Gastroesophageal sphincter (tissue), 4 donors: ENCODE results near the gene OXGR1. TPM values are rescaled to one million over a fixed set of nuclear protein-coding genes. Genes with fewer than 3 reads are reported as not detected.
"Not testable (repeated sequence)": the region's sequence is repeated elsewhere in the genome, so short reads cannot be mapped to it uniquely, and the experiment has no call there.

Experiments used
- ATAC-seq: fragments of 150-250 bp; one replicate; pipeline ENCODE4 v1.9.1; 2016; ENCODE audit warnings: mild to moderate bottlenecking, moderate library complexity
- H3K27ac ChIP-seq, 4 donors: fragments of 200-600 bp; sonication (generic) in 3 of 4; 1 replicate in 3 of 4; 2 replicates in 1 of 4; pipeline ENCODE4 v1.5.1; 2016 to 2019
- H3K27me3 ChIP-seq: fragments of 200-600 bp; sonication (generic); one replicate; pipeline ENCODE4 v1.5.1; 2019
- H3K36me3 ChIP-seq, 2 donors: fragments of 200-600 bp; sonication (generic); one replicate each; pipeline ENCODE4 v1.5.1; 2019; ENCODE audit warnings: control low read depth in 1 of 2
- H3K4me1 ChIP-seq, 3 donors: fragments of 200-600 bp; sonication (generic); 1 replicate in 2 of 3; 2 replicates in 1 of 3; pipeline ENCODE4 v1.5.1; 2016 to 2019; ENCODE audit warnings: control low read depth in 2 of 3
- H3K4me3 ChIP-seq, 2 donors: fragments of 200-600 bp; sonication (generic); one replicate each; pipeline ENCODE4 v1.5.1; 2019; ENCODE audit warnings: mild to moderate bottlenecking in 1 of 2, moderate library complexity in 1 of 2
- H3K9me3 ChIP-seq, 3 donors: fragments of 200-600 bp; sonication (generic); one replicate each; pipeline ENCODE4 v1.5.1; 2017 to 2019; ENCODE audit warnings: control low read depth in 2 of 3
- EP300 ChIP-seq: sonication (generic); formaldehyde crosslinking; IDR thresholded peaks from one replicate; pipeline ENCODE4 v1.6.1; 2017; ENCODE audit warnings: antibody characterized with exemption, mild to moderate bottlenecking
- POLR2A ChIP-seq, 2 donors: fragments of 450-650 bp; IDR thresholded peaks; one replicate each; pipeline ENCODE4 v1.6.1; 2017; ENCODE audit warnings: antibody characterized with exemption in 2 of 2, mild to moderate bottlenecking in 2 of 2, moderate library complexity in 1 of 2
- POLR2AphosphoS5 ChIP-seq: sonication (generic); formaldehyde crosslinking; IDR thresholded peaks from one replicate; pipeline ENCODE4 v1.6.1; 2017; ENCODE audit warnings: antibody characterized with exemption
- WGBS, 2 donors: methylation state at CpG; one replicate each; pipeline ENCODE4 v1.1.5; 2018; ENCODE audit warnings: low coverage in 1 of 2; 5-methylcytosine and 5-hydroxymethylcytosine counted together
- total RNA-seq, 4 donors: library from RNA; depleted of rRNA; stranded (reverse); fragments of >200 nt; gene quantifications; one replicate each; pipeline ENCODE4 v1.1.0, GENCODE V29; 2016
- TF ChIP-seq, protein P1 (sequence below), 4 experiments: fragments of 200-600 bp in 2 of 4; fragments of 450-650 bp in 2 of 4; sonication (generic) in 1 of 4; IDR thresholded peaks; one replicate each; pipeline ENCODE4 v1.5.1; 2017 to 2019; ENCODE audit warnings: antibody characterized with exemption in 4 of 4, mild to moderate bottlenecking in 2 of 4, moderate library complexity in 2 of 4

OXGR1 gene
- total RNA-seq, 4 donors from 2014 or later = 0.40 to 0.77 (median 0.47) TPM; not detected in 1

GRCh38 chr13:96984051-96984508, 10.2 kb downstream of the OXGR1 start:
- Histone ChIP-seq H3K27me3 (no peaks in the 10 kb centered on the region), H3K36me3 (no peaks in the 10 kb centered on the region), H3K4me3 (no peak overlapping the region), H3K9me3 (no peaks in the 10 kb centered on the region), H3K27ac (peak overlapping the region in 3 of 4 donors; percentile 5 to 45 (median 33)), H3K4me1 (peaks cover 0 to 10% (median 0%) of the 10 kb centered on the region in 3 donors)
- TF ChIP-seq, protein P1, sequence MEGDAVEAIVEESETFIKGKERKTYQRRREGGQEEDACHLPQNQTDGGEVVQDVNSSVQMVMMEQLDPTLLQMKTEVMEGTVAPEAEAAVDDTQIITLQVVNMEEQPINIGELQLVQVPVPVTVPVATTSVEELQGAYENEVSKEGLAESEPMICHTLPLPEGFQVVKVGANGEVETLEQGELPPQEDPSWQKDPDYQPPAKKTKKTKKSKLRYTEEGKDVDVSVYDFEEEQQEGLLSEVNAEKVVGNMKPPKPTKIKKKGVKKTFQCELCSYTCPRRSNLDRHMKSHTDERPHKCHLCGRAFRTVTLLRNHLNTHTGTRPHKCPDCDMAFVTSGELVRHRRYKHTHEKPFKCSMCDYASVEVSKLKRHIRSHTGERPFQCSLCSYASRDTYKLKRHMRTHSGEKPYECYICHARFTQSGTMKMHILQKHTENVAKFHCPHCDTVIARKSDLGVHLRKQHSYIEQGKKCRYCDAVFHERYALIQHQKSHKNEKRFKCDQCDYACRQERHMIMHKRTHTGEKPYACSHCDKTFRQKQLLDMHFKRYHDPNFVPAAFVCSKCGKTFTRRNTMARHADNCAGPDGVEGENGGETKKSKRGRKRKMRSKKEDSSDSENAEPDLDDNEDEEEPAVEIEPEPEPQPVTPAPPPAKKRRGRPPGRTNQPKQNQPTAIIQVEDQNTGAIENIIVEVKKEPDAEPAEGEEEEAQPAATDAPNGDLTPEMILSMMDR (IDR thresholded peaks at IDR 0.05) = peak in 2 of 4 experiments; percentile 24 to 31
- no peak for TF ChIP-seq POLR2A (IDR thresholded peaks at IDR 0.05)
- peak; percentile 84 for ATAC-seq
- WGBS, 2 donors = 23 to 26% methylated on average over 5 of the region's 6 CpGs

- H3K4me1 ChIP-seq = peaks cover 0 to 10% (median 0%) of the 10 kb centered on the region in 3 donors
- H3K4me3 ChIP-seq = no peak overlapping the region
- 30 to 53% methylated on average over 2 of the region's 2 CpGs for WGBS, 2 donors
- H3K27me3 ChIP-seq = peaks cover under 1% of the 10 kb centered on the region
- H3K36me3 ChIP-seq = no peaks in the 10 kb centered on the region
- ATAC-seq = peak; percentile 66
- H3K27ac ChIP-seq = peak overlapping the region in 3 of 4 donors; percentile 12 to 45 (median 25)
- H3K9me3 ChIP-seq = peaks cover 0 to 1% (median 0%) of the 10 kb centered on the region in 3 donors
- TF ChIP-seq POLR2A (IDR thresholded peaks at IDR 0.05) (no peak), POLR2AphosphoS5 (peak; percentile 4)
- TF ChIP-seq, protein P1 (IDR thresholded peaks at IDR 0.05) = no peak
Measured at GRCh38 chr13:96982672-96983071, 11.6 kb downstream of the OXGR1 start.

- not testable (repeated sequence) for H3K27ac ChIP-seq, ATAC-seq, H3K36me3 ChIP-seq, H3K4me3 ChIP-seq
- WGBS, 2 donors = 67% methylated on average over 1 of the region's 1 CpG; no CpG with 5 or more reads in 1 of the 2 donors
- peaks cover 0 to 10% (median 0%) of the 10 kb centered on the region in 3 donors for H3K4me1 ChIP-seq
- H3K27me3 ChIP-seq = peaks cover 16% of the 10 kb centered on the region
- peaks cover 0 to 17% (median 0%) of the 10 kb centered on the region in 3 donors for H3K9me3 ChIP-seq
Measured at GRCh38 chr13:96979861-96980260, 14.4 kb downstream of the OXGR1 start.

DNA sequence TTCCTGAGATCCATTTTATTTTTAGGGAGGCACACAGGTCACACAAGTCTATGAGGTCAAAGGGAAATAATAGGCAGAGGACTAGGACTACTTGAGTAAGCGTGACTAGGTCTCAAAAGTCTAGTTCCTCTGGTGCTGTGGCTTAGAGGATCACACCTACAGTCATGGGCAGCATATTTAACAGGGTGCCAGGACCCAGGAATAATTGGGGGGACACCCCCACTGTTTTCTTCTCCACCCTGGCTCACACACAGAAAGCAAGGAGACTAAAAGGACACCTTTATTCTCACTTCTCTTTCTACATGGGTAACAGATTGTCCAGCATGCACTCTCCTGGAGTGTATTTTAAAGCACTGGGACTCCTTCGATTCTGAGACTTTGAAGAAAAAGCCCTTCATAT, 26.2 kb downstream of the OXGR1 start:
- no peak for ATAC-seq
- Histone ChIP-seq H3K27me3 (no peaks in the 10 kb centered on the region), H3K9me3 (peaks cover 0 to 38% (median 0%) of the 10 kb centered on the region in 3 donors), H3K36me3 (no peaks in the 10 kb centered on the region), H3K4me1 (no peaks in the 10 kb centered on the region), H3K4me3 (no peak overlapping the region), H3K27ac (no peak overlapping the region)
- WGBS, 2 donors = 67% methylated on average over 1 of the region's 2 CpGs; no CpG with 5 or more reads in 1 of the 2 donors
- TF ChIP-seq EP300 = no peak

DNA sequence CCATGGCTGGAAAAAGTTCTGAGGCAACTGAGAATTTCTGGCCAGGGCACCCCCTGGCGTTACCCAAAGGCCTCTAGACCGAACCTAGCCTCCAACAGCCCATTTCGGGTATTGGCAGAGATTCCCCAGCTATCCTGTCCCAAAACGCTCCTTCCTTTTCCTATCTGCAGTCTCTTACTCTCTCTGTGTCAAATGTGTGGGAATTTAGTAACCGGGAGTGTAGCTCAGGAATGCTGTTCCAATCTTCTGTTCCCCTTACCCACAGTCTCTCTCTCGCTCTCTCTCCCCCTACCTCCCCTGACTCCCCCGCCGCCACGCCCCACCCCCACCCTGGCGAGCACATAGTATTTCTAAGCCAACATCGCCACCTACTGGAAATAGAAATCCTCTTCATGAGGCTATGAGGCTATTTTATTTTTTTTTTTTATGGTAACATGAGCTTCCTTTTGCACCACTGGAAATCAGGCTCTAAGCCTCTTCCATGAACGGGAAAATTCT, 27.0 kb downstream of the OXGR1 start:
- Histone ChIP-seq H3K4me3 (no peak overlapping the region), H3K27ac (no peak overlapping the region), H3K9me3 (peaks cover 0 to 38% (median 0%) of the 10 kb centered on the region in 3 donors), H3K4me1 (no peaks in the 10 kb centered on the region), H3K27me3 (no peaks in the 10 kb centered on the region), H3K36me3 (no peaks in the 10 kb centered on the region)
- no peak for ATAC-seq
- TF ChIP-seq POLR2A (IDR thresholded peaks at IDR 0.05) (no peak), POLR2AphosphoS5 (no peak), EP300 (no peak)
- TF ChIP-seq, protein P1 (IDR thresholded peaks at IDR 0.05) = no peak
- 55 to 74% methylated on average over 3 to 12 of the region's 12 CpGs for WGBS, 2 donors

DNA sequence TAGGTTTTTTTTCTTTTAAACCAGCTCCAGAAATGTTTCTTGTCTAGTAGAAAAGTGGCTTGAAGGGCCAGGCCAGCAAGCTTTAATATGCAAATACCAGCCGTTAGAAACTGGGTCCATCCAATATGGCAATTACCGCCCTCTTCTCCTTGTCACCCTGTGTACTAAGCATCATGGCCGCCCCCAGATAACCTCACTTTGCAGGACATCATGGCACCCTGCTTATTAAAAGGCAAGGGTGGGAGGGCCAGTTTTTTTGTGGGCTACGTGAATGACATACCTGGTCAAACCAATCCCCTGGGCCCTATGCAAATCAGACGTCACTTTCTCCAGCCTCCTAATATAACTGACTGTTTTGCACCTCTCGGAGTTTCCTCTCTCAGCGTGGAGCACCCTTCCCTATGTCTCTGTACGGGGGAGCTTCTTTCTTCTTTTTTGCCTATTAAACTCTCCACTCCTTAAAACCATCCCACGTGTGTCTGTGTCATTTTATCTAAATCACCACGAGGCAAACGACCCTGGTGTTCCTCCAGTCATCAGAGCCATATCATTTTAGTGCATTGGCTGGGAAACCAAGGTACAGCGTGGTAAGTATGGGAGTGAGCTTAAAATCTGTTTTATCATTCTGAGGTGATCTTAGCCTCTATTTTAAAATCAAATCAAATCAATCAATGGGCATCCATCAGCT, 27.7 kb downstream of the OXGR1 start:
- H3K36me3 ChIP-seq = no peaks in the 10 kb centered on the region
- WGBS, 2 donors = 89 to 92% methylated on average over 9 to 11 of the region's 12 CpGs
- H3K4me1 ChIP-seq = no peaks in the 10 kb centered on the region
- peaks cover 0 to 38% (median 0%) of the 10 kb centered on the region in 3 donors for H3K9me3 ChIP-seq
- no peaks in the 10 kb centered on the region for H3K27me3 ChIP-seq
- TF ChIP-seq, protein P1 (IDR thresholded peaks at IDR 0.05) = no peak
- TF ChIP-seq EP300 (no peak), POLR2A (IDR thresholded peaks at IDR 0.05) (no peak), POLR2AphosphoS5 (no peak)
- no peak overlapping the region for H3K27ac ChIP-seq
- H3K4me3 ChIP-seq = no peak overlapping the region
- no peak for ATAC-seq
